ENCODE results near the gene TRHDE.
A peak's percentile ranks its signal among the peaks of the same experiment; 100 is the strongest.

Gene TRHDE

GRCh38 chr12:72272091-72272661 is at the start of gene TRHDE:
TRHDE (plus strand) TSS chr12:72272370; CDS start chr12:72272644, 274 bp downstream.
- peak in 1 of 2 experiments; percentile 20 for DNase-seq

DNA sequence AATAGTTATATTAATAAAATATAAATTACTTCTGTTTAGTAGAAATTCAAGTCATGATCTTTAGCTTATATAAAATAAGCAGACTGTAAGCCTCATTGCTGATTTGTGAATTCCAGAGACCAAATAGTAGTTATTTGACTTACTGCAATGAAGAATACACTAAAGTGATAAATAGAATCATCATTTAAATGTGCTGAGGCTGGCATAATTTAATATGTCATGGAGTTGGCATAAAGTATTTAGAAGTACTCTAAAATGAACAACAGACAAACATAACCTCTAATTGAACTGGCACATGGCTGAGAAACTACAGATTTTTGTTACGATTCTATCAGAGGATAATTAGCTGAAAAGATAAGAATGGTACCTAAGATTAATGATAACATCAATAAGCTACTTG is 45.7 kb upstream of the TRHDE start:
- no peak for DNase-seq

GRCh38 chr12:72228424-72228823 is 43.7 kb upstream of the TRHDE start:
- DNase-seq, result no peak

- no peak for DNase-seq
These were observed 41.6 kb upstream of the TRHDE start for GRCh38 chr12:72230589-72230988.

- DNase-seq, result peak in 1 of 2 experiments; percentile 3
These were observed 37.3 kb upstream of the TRHDE start for GRCh38 chr12:72234886-72235285.

- DNase-seq, result no peak
These were observed 36.0 kb upstream of the TRHDE start for GRCh38 chr12:72236071-72236705.

- no peak for DNase-seq
These were observed 30.6 kb upstream of the TRHDE start for GRCh38 chr12:72241552-72241951.

- no peak for DNase-seq
These were observed 29.2 kb upstream of the TRHDE start for GRCh38 chr12:72242946-72243345.

GRCh38 chr12:72246370-72246769 is 25.8 kb upstream of the TRHDE start:
- DNase-seq, result no peak

DNA sequence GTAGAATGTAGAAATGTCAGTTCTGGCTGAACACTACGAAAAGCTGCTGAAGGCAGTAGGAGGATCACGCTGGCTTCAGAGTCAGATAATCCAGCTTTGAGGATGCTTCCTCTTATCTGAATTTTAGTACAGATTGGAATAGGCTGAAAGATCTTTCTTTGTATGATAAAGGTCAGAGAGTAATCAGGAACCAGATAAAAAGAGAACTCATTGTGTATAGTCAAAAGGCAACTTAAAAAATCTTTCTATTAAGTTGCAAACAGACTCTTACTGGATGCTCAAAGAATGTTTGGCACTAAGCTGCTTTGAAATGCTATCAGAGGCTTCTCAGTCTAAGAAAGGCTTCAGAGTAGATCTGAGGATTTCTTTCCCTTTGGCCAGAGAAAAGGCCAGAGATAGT is 21.8 kb upstream of the TRHDE start:
- no peak for DNase-seq

DNA sequence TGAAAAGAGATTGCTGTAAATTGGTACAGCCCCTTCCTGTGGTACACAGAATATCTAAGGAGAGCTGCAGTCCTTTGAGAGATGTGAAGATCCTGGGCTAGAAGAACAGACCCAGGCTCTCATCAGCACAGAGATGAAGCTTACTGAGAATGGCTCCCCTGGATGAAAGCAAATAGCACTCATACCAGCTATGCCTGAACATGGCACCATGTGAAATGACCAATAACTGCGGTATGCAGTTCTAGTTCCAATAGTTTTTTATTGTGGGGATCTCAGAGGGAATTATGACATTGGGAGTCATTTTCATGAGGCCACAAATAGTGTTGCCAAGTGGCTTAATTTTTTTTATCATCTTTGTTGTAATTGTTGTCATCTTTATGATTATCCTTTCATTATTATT is 15.4 kb upstream of the TRHDE start:
- DNase-seq, result no peak

DNA sequence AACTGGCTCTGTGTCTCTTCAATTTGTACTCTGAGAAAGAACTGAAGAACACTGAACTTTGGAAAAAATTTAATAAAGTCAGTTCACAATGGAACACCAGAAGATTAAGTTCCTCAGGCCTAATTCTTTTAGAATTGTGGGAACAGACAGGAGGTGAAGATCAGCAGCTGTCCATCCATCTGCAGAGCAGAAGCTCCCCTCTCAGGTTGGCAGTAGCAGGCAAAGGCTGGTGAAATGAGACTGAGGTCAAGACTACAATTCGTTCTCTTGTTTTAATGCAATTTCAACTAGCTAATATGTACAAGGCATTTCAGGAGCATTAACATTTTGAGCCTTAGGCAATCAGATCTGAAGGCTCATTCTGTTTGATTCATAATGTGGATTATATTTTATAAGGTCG is 10.3 kb upstream of the TRHDE start:
- DNase-seq, result no peak

- peak in 1 of 2 experiments; percentile 18 for DNase-seq
These were observed 7.5 kb upstream of the TRHDE start for GRCh38 chr12:72264548-72265175.

- DNase-seq, result no peak
These were observed 4.2 kb upstream of the TRHDE start for GRCh38 chr12:72267974-72268373.

DNA sequence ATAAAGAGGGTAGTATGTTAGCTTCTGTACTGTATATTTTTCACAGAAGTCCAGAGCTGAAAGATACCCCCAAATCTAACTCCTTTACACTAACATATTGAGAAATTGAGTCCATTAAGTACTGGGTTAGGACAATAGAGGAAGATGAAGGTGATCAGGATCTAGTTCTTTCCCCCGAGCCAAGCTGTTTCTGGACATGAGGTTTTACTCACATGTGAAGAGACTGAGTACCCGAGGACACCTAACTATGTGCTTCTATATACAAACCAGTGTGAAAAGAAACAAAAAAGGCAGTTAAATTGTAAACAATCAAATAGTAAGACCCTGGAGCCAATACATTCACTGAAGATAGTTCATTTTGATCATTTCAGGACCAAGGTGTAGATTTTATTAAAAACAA is 3.8 kb upstream of the TRHDE start:
- no peak for DNase-seq

- DNase-seq, result no peak
These were observed 2.7 kb upstream of the TRHDE start for GRCh38 chr12:72269491-72269890.

GRCh38 chr12:72270246-72270645 is 1.9 kb upstream of the TRHDE start:
- no peak for DNase-seq

GRCh38 chr12:72270961-72271360 is 1.2 kb upstream of the TRHDE start:
- DNase-seq, result no peak

GRCh38 chr12:72271451-72272090 is 599 bp upstream of the TRHDE start:
- no peak for DNase-seq

- no peak for DNase-seq
These were observed 745 bp downstream of the TRHDE start for GRCh38 chr12:72272731-72273498.

GRCh38 chr12:72273499-72273837 is 1.3 kb downstream of the TRHDE start:
- no peak for DNase-seq

DNA sequence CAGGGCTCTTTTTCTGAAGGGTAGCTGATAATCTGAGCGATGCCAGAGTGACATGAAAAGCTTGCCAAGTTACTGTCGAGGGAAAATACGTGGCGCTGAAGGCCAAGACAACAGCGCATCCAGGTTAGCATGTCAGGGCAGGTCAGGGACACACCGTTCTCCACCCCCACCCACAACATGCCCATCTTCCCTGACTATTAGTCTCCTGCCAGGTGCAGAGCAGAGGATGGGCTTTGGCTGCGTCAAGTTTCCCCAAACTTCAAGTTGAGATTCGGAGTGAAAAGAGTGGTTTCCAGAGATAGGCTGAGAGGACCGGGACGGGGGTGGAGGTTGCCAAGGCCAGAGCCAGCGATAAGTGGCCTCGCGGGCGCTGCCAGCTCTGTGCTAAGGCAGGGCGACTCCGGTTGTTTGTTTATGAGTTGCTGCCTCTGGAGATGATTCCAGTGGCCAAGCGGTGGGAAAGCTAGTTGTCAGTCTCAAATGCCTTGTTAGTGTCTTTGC is 1.7 kb downstream of the TRHDE start:
- DNase-seq, result no peak

DNA sequence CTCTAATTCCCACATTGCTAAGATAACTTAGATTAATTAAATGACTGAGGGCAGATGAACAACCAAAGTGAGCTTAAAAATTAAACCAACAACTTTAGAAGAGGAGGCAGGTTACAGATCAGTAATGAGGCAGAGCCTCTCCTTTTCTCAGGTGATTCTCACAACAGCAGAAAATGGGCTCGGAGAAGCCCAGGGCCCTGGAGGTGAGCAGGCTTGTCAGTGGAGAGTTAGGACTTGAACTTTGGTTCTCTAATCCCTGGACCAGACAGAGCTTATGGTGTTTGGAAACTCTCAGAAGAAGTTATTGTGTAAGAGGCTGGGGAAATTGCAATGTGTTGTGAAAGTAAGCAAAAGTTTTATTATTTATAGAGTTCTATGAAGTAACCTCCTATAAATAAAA is 2.8 kb downstream of the TRHDE start:
- DNase-seq, result no peak

Data from NCI-H446 (cell line).